C4-2B (cell line): ENCODE measurements around the gene HOGA1.

Source experiments
- H3K27ac ChIP-seq: fragments of 450-650 bp; 2 replicates; pipeline ENCODE4 v1.5.1; 2017
- ZFX ChIP-seq: fragments of 450-650 bp; IDR thresholded peaks from 2 replicates; pipeline ENCODE4 v1.6.1; 2017
- TF ChIP-seq, protein P1 (sequence below): fragments of 450-650 bp; conservative IDR thresholded peaks from 2 replicates; pipeline ENCODE4 v1.5.1; 2017; ENCODE audit warnings: mild to moderate bottlenecking

The HOGA1 gene

DNA sequence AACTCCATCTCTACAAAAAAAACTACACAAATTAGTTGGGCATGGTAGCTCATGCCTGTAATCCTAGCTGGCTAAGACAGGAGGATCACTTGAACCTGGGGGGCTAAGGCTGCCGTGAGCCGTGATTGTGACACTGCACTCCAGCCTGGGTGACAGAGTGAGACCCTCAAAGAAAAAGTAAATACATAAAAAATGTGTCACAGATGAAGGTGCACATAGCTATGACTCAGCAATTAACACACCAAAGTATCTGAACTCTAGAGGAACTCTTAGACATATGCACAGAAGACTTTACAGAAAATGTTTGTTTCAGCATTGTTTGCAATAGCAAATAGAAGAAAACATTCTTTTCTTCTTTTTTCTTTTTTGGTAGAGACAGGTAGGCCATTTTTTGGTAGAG, 13.6 kb downstream of the HOGA1 start:
- TF ChIP-seq ZFX, result no peak
- TF ChIP-seq, protein P1, sequence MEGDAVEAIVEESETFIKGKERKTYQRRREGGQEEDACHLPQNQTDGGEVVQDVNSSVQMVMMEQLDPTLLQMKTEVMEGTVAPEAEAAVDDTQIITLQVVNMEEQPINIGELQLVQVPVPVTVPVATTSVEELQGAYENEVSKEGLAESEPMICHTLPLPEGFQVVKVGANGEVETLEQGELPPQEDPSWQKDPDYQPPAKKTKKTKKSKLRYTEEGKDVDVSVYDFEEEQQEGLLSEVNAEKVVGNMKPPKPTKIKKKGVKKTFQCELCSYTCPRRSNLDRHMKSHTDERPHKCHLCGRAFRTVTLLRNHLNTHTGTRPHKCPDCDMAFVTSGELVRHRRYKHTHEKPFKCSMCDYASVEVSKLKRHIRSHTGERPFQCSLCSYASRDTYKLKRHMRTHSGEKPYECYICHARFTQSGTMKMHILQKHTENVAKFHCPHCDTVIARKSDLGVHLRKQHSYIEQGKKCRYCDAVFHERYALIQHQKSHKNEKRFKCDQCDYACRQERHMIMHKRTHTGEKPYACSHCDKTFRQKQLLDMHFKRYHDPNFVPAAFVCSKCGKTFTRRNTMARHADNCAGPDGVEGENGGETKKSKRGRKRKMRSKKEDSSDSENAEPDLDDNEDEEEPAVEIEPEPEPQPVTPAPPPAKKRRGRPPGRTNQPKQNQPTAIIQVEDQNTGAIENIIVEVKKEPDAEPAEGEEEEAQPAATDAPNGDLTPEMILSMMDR, result no peak
- 0 out of 2 replicates have a peak overlapping the region, but pooled peaks have one; percentile 10 for H3K27ac ChIP-seq

DNA sequence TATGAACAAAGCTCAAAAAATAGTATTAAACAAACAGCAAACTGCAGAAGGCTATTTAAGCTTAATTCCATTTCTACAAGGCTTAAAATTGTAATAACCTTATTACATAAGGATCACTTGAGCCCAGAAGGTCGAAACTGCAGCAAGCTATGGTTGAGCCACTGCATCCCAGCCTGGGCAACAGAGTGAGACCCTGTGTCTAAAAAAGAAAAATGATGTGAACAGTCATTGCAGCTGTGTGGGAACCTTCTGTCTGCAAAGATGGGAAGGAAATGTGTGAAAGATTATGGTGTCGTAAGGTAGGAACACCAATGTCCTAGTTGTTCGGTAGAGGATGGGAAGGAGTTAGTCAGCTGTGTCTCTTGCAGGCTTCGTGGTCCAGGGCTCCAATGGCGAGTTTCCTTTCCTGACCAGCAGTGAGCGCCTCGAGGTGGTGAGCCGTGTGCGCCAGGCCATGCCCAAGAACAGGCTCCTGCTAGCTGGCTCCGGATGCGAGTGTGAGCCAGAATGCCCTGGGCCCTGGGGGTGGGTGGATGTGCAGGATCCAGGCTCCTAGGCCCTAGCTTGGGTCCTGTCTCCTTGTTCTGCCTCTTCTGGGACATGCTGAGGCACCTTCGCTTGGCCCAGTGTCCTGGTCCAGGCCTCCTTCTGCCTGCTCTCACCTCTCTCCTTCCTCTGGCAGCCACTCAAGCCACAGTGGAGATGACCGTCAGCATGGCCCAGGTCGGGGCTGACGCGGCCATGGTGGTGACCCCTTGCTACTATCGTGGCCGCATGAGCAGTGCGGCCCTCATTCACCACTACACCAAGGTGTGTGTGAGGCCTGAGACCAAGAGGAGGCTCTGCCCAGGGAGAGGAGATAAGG, 14.4 kb downstream of the HOGA1 start:
- TF ChIP-seq ZFX, result no peak
- TF ChIP-seq, protein P1, result no peak
- no peak overlapping the region for H3K27ac ChIP-seq

DNA sequence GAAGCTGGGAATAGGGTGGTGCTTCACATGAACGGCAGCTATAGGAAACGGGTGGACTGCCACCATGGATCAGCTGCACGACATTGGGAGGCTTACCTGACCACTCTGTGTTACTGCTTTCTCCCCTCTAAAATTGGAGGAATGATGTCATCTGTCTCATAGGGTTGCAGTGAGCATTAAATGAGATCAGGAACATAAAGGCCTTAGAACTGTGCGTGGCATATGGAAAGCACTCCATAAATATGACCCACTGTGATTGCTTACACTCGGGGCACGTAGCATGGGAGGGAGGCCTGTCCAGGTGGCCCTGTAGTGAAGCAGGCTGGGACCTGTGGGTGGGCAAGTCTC, 15.1 kb downstream of the HOGA1 start:
- TF ChIP-seq ZFX, result no peak
- TF ChIP-seq, protein P1, result no peak
- H3K27ac ChIP-seq, result no peak overlapping the region

DNA sequence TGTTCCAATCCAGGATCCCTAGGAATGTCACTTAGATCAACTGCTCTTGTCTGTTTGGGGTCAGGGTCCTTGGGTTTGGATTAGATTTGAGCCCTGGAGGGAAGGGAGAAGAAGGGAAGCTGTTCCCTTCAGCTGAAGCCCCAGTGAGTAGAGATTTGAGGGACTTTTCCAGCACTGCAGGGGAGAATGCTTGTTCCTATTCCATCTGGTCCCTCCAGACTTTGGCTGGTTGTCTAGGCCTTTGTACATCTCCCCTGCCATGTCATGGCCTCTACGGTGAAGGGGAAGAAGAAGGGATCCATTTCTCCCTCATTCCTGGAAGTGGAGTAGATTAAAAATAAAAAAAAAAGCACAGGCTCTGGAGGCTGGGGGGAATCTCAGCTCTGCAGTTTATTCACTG, 16.4 kb downstream of the HOGA1 start:
- no peak for TF ChIP-seq ZFX
- TF ChIP-seq, protein P1, result no peak
- H3K27ac ChIP-seq, result no peak overlapping the region

DNA sequence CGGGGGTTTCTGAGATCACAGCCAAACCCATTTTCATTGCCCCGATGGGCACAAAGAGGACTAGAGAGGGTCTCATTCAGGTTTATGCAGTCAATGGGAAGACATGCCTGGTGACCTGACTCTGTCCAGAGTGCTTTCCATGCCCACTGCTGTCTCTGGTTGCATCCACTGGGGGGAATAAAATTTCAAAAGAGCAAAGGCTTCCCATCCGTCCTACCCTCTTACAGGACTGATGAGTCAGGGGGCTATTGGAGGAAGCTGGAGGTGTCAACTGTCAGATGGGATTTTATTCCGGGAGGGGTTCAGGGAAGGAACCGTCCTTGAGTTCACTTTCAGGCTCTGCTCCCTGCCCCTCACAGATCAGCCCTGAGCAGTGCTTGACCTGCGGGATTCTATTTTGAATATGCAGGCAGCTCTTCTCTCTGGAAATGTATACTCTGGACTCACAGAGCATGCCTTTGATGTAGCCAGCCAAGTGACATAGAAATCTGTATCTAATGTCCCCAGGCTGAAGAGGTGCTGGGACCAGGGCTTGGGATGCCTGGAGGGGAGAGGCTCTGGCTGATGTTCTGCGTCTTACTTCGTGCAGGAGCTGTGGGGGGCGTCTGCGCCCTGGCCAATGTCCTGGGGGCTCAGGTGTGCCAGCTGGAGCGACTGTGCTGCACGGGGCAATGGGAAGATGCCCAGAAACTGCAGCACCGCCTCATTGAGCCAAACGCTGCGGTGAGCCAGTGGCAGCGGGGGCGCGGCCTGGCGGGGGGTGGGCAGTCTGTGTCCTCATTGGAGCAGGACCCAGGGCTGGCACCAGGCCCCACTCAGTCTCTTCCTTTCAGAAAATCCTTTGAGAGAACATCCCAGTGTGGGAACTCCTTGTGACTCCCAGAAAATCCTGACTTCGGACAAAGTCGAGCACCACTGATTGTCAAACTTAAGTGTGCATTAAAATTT, 17.4 kb downstream of the HOGA1 start:
- TF ChIP-seq, protein P1, result no peak
- no peak for TF ChIP-seq ZFX
- H3K27ac ChIP-seq, result no peak overlapping the region

DNA sequence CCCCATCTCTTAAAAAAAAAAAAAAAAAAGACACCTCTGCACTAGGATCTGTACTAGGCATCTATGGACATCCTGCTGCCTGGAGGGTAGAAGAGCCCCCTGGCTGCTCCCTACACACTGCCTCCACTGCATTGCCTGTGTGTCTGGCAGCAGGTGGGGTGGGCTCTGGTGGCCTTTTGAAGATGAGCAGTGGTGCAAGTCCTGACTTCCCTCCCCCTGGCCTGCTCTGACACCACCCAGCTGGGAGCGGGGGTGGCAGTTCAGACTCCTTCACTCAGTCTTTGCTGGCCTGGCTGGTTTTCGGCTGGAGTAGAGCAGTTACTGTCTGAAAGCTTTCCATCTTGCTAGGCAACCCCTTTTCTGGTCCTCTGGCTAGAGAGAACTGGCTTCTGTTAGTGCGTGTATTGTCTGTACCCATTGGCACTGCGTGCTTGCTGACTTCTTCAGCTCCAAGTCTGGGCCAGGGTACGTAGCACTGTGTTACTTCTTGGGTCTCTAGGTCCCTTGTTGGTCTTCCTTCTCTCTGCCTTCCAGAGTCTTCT, 23.0 kb downstream of the HOGA1 start:
- H3K27ac ChIP-seq, result no peak overlapping the region
- TF ChIP-seq ZFX, result no peak
- TF ChIP-seq, protein P1, result no peak
